ENCODE measurements around the gene ATXN7.

ATXN7 gene

GRCh38 chr3:63864008-63864964 is 619 bp downstream of the ATXN7 start:
- DNase-seq: peak in 1 of 2 donors; percentile 30

- DNase-seq: no peak
Observed at GRCh38 chr3:63864965-63865327, 1.3 kb downstream of the ATXN7 start.

- DNase-seq: no peak
Observed at GRCh38 chr3:63867225-63867624, 3.6 kb downstream of the ATXN7 start.

GRCh38 chr3:63869940-63870614 is 6.4 kb downstream of the ATXN7 start:
- DNase-seq: no peak

GRCh38 chr3:63870615-63871005 is 6.9 kb downstream of the ATXN7 start:
- no peak for DNase-seq

- no peak for DNase-seq
Observed at GRCh38 chr3:63872135-63872924, 8.7 kb downstream of the ATXN7 start.

- no peak for DNase-seq
Observed at GRCh38 chr3:63874769-63875168, 11.1 kb downstream of the ATXN7 start.

GRCh38 chr3:63875510-63875909 is 11.8 kb downstream of the ATXN7 start:
- DNase-seq: no peak

- DNase-seq: no peak
Observed at GRCh38 chr3:63876260-63876659, 12.6 kb downstream of the ATXN7 start.

GRCh38 chr3:63877737-63878393 is 14.2 kb downstream of the ATXN7 start:
- no peak for DNase-seq

- no peak for DNase-seq
Observed at GRCh38 chr3:63878394-63879060, 14.9 kb downstream of the ATXN7 start.

- DNase-seq: no peak
Observed at GRCh38 chr3:63880653-63881052, 17.0 kb downstream of the ATXN7 start.

- no peak for DNase-seq
Observed at GRCh38 chr3:63886858-63887257, 23.2 kb downstream of the ATXN7 start.

- no peak for DNase-seq
Observed at GRCh38 chr3:63891518-63891917, 27.9 kb downstream of the ATXN7 start.

- no peak for DNase-seq
Observed at GRCh38 chr3:63892773-63893352, 29.2 kb downstream of the ATXN7 start.

GRCh38 chr3:63895422-63896189 is 31.9 kb downstream of the ATXN7 start:
- DNase-seq: no peak

- DNase-seq: no peak
Observed at GRCh38 chr3:63896332-63897030, 32.8 kb downstream of the ATXN7 start.

- DNase-seq: no peak
Observed at GRCh38 chr3:63900010-63900409, 36.3 kb downstream of the ATXN7 start.

GRCh38 chr3:63900459-63900858 is 36.8 kb downstream of the ATXN7 start:
- DNase-seq: no peak

Measured in hippocampal formation (tissue), 2 donors.